ENCODE measurements around the gene HTR2B. TPM values are rescaled to one million over a fixed set of nuclear protein-coding genes. Genes with fewer than 3 reads are reported as not detected.

The HTR2B gene
- total RNA-seq, 1 experiment from 2014 or later, result not detected

DNA sequence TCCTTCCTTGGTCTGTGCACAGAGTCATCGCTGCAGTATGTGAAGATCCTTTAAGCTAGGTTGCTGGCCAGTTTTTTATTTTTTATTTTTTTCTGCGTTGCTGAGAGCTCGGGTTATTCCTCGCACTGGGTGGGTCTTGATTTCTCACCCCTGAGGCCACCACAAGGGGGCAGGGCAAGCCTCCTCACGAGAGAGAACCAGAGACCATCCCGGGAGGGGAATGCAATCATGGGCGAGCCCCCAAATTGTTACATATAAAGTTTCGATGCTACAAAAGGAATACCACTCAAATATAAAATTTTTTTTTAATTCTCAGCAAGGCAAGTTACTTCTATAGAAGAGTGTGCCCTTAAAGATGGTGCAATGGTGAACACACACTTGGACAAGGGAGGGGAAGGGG, 24.9 kb downstream of the HTR2B start:
- no TSS peak for BruUV-seq (replicated peaks)
- ChIA-PET CTCF (no interaction called here), POLR2A (no interaction called here)
- Histone ChIP-seq H3K4me3 (ENCODE audit: low read depth, low read length) (no peak overlapping the region), H3K4me1 (peaks cover 34% of the 10 kb centered on the region), H3K27me3 (replicated peaks; ENCODE audit: control insufficient read depth, insufficient read depth, low read length) (no peaks in the 10 kb centered on the region), H3K36me3 (ENCODE audit: control insufficient read depth, insufficient read depth, low read length) (peaks cover 1% of the 10 kb centered on the region), H3K9me3 (peaks cover 29% of the 10 kb centered on the region)
- intact Hi-C loops (cut with micrococcal nuclease; ENCODE audit: unreplicated experiment), result loop anchor here (2.0 to 5.0 kb wide), 2 partner anchors 65 to 352 kb away; no protein-coding TSS in a partner anchor
- Mint-ChIP-seq H3K4me1 (ENCODE audit: low read depth, unreplicated experiment) (peaks cover 13% of the 10 kb centered on the region), H3K27ac (ENCODE audit: unreplicated experiment) (peak overlapping the region; percentile 53), H3K9me3 (ENCODE audit: unreplicated experiment) (peaks cover 33% of the 10 kb centered on the region), H3K36me3 (ENCODE audit: insufficient read depth, unreplicated experiment) (peaks cover 82% of the 10 kb centered on the region), H3K4me3 (ENCODE audit: unreplicated experiment) (peak overlapping the region; percentile 46), H3K27me3 (ENCODE audit: insufficient read depth, unreplicated experiment) (no peaks in the 10 kb centered on the region)
- TF ChIP-seq, protein P1, sequence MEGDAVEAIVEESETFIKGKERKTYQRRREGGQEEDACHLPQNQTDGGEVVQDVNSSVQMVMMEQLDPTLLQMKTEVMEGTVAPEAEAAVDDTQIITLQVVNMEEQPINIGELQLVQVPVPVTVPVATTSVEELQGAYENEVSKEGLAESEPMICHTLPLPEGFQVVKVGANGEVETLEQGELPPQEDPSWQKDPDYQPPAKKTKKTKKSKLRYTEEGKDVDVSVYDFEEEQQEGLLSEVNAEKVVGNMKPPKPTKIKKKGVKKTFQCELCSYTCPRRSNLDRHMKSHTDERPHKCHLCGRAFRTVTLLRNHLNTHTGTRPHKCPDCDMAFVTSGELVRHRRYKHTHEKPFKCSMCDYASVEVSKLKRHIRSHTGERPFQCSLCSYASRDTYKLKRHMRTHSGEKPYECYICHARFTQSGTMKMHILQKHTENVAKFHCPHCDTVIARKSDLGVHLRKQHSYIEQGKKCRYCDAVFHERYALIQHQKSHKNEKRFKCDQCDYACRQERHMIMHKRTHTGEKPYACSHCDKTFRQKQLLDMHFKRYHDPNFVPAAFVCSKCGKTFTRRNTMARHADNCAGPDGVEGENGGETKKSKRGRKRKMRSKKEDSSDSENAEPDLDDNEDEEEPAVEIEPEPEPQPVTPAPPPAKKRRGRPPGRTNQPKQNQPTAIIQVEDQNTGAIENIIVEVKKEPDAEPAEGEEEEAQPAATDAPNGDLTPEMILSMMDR (IDR thresholded peaks at IDR 0.05; ENCODE audit: insufficient read depth in 1 of 2, low read depth in 1 of 2, low read length in 1 of 2, severe bottlenecking in 1 of 2, unreplicated experiment in 1 of 2), result no peak
- DNase-seq, result no peak

DNA sequence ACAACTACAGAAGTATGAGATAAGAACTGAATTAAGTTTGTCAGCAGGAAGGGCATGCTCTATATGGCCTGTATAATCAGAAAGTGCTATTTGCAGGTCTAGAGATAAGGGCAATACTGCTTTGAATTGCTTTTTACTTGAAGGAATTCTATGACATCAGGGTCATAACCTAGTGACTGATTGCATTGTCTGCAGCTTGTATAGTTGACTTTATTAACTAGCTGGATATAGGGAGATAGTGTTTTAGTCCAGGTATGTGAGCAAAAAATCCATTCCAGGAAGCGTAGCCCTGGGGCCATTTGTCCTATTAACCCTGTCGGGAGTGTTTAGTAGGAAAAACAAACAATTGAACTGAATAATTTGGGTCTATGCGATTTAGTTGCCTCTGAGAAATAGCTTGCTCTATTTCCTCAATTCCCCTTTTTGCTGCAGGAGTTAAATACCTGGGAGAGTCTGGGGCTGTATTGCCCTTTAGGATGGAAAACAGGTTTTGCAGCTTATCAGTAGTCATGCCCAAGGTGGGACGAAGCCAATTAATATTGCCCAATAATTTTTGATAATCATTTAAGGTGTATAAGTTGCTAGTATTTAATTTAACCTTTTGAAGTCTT, 30.0 kb downstream of the HTR2B start:
- intact Hi-C loops (cut with micrococcal nuclease; ENCODE audit: unreplicated experiment), result no loop called here
- H3K4me3 ChIP-seq (ENCODE audit: low read depth, low read length), result no peak overlapping the region
- ChIA-PET POLR2A (interaction anchor here (0.6 kb wide), 1 partner anchor 369 kb away, joined by 3 read pairs; the partner anchor contains the start of gene NCL), CTCF (no interaction called here)
- peaks cover 23% of the 10 kb centered on the region for H3K4me1 Mint-ChIP-seq (ENCODE audit: low read depth, unreplicated experiment)
- TF ChIP-seq, protein P1 (IDR thresholded peaks at IDR 0.05; ENCODE audit: insufficient read depth in 1 of 2, low read depth in 1 of 2, low read length in 1 of 2, severe bottlenecking in 1 of 2, unreplicated experiment in 1 of 2), result no peak
- peaks cover 39% of the 10 kb centered on the region for H3K4me1 ChIP-seq
- no peak overlapping the region for H3K4me3 Mint-ChIP-seq (ENCODE audit: unreplicated experiment)
- peaks cover 4% of the 10 kb centered on the region; the same call in 1 of the 2 replicates for H3K36me3 ChIP-seq (ENCODE audit: control insufficient read depth, insufficient read depth, low read length)
- H3K27me3 Mint-ChIP-seq (ENCODE audit: insufficient read depth, unreplicated experiment), result no peaks in the 10 kb centered on the region
- DNase-seq, result peak; percentile 67
- H3K9me3 Mint-ChIP-seq (ENCODE audit: unreplicated experiment), result peaks cover 32% of the 10 kb centered on the region
- H3K36me3 Mint-ChIP-seq (ENCODE audit: insufficient read depth, unreplicated experiment), result peaks cover 94% of the 10 kb centered on the region
- H3K27me3 ChIP-seq (replicated peaks; ENCODE audit: control insufficient read depth, insufficient read depth, low read length), result no peaks in the 10 kb centered on the region
- H3K27ac Mint-ChIP-seq (ENCODE audit: unreplicated experiment), result no peak overlapping the region
- H3K9me3 ChIP-seq, result peaks cover 34% of the 10 kb centered on the region
- no TSS peak for BruUV-seq (replicated peaks)

DNA sequence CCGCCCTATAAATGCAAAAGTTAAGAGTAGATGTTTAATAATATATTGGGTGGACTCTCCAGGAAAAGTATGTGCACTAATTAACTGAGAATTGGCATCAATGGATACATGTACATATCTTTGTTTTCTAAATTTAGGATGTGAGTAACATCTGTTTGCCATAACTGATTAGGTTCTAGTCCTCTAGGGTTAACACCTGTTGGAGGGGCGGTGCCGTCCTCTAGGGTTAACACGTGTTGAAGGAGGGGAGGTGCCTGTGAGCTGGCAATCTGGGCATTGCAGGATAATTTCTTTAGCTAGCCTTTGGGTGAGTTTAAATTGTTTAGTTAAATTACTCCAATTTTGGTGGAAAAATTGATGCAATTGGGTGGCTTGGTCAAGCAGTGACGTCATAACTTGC, 30.9 kb downstream of the HTR2B start:
- DNase-seq, result no peak
- CTCF ChIA-PET, result no interaction called here
- intact Hi-C loops (cut with micrococcal nuclease; ENCODE audit: unreplicated experiment), result no loop called here
- Histone ChIP-seq H3K4me3 (ENCODE audit: low read depth, low read length) (no peak overlapping the region), H3K9me3 (peaks cover 31% of the 10 kb centered on the region), H3K4me1 (peaks cover 44% of the 10 kb centered on the region), H3K27me3 (replicated peaks; ENCODE audit: control insufficient read depth, insufficient read depth, low read length) (no peaks in the 10 kb centered on the region), H3K36me3 (ENCODE audit: control insufficient read depth, insufficient read depth, low read length) (peaks cover 3% of the 10 kb centered on the region; the same call in 1 of the 2 replicates)
- POLR2A ChIA-PET, result no interaction called here
- no peak overlapping the region for H3K27ac Mint-ChIP-seq (ENCODE audit: unreplicated experiment)
- H3K36me3 Mint-ChIP-seq (ENCODE audit: insufficient read depth, unreplicated experiment), result peaks cover 88% of the 10 kb centered on the region
- H3K27me3 Mint-ChIP-seq (ENCODE audit: insufficient read depth, unreplicated experiment), result no peaks in the 10 kb centered on the region
- peaks cover 30% of the 10 kb centered on the region for H3K9me3 Mint-ChIP-seq (ENCODE audit: unreplicated experiment)
- BruUV-seq (replicated peaks), result no TSS peak
- H3K4me1 Mint-ChIP-seq (ENCODE audit: low read depth, unreplicated experiment), result peaks cover 25% of the 10 kb centered on the region
- H3K4me3 Mint-ChIP-seq (ENCODE audit: unreplicated experiment), result no peak overlapping the region
- TF ChIP-seq, protein P1 (IDR thresholded peaks at IDR 0.05; ENCODE audit: insufficient read depth in 1 of 2, low read depth in 1 of 2, low read length in 1 of 2, severe bottlenecking in 1 of 2, unreplicated experiment in 1 of 2), result no peak

Measured in Caco-2 (cell line).